HG02943 (cell line): Measurements from ENCODE around the gene CNIH1.
"Not testable (repeated sequence)": the region's sequence is repeated elsewhere in the genome, so short reads cannot be mapped to it uniquely, and the experiment has no call there.

Experiments
- ATAC-seq: cut with Tn5 transposase; IDR thresholded peaks from one replicate; pipeline ENCODE4 v1.9.1; 2021; ENCODE audit warnings: mild to moderate bottlenecking, low read depth, moderate library complexity; ENCODE audit not compliant: unreplicated experiment

Gene CNIH1

GRCh38 chr14:54437954-54438353 lies 3.2 kb downstream of the CNIH1 start:
- not testable (repeated sequence) for ATAC-seq

- no peak for ATAC-seq
Observed at GRCh38 chr14:54435500-54435981, 5.6 kb downstream of the CNIH1 start.

GRCh38 chr14:54428527-54428926 lies 12.6 kb downstream of the CNIH1 start:
- ATAC-seq = no peak

- ATAC-seq = no peak
Observed at GRCh38 chr14:54427871-54428270, 13.3 kb downstream of the CNIH1 start.

GRCh38 chr14:54425537-54426274 lies 15.5 kb downstream of the CNIH1 start:
- ATAC-seq = no peak

- no peak for ATAC-seq
Observed at GRCh38 chr14:54425068-54425467, 16.1 kb downstream of the CNIH1 start.

GRCh38 chr14:54424479-54424901 lies 16.7 kb downstream of the CNIH1 start:
- ATAC-seq = no peak

- no peak for ATAC-seq
Observed at GRCh38 chr14:54423991-54424390, 17.2 kb downstream of the CNIH1 start.

- ATAC-seq = no peak
Observed at GRCh38 chr14:54420478-54421142, 20.6 kb downstream of the CNIH1 start.

- ATAC-seq = no peak
Observed at GRCh38 chr14:54411371-54411770, 29.8 kb downstream of the CNIH1 start.

- no peak for ATAC-seq
Observed at GRCh38 chr14:54410215-54410614, 31.0 kb downstream of the CNIH1 start.

GRCh38 chr14:54403401-54404005 lies 37.7 kb downstream of the CNIH1 start:
- not testable (repeated sequence) for ATAC-seq

- ATAC-seq = no peak
Observed at GRCh38 chr14:54399560-54399959, 41.6 kb downstream of the CNIH1 start.

- peak; percentile 97 for ATAC-seq
Observed at GRCh38 chr14:54396493-54397335, 44.5 kb downstream of the CNIH1 start, which contains the start of gene CDKN3. CDKN3 (plus strand) TSS chr14:54397007; CDS start chr14:54397069, 62 bp downstream.

GRCh38 chr14:54396183-54396492 lies 45.0 kb downstream of the CNIH1 start:
- no peak for ATAC-seq

- ATAC-seq = no peak
Observed at GRCh38 chr14:54395716-54396115, 45.5 kb downstream of the CNIH1 start.

- ATAC-seq = no peak
Observed at GRCh38 chr14:54395284-54395683, 45.9 kb downstream of the CNIH1 start.

GRCh38 chr14:54394596-54394995 lies 46.6 kb downstream of the CNIH1 start:
- no peak for ATAC-seq

- ATAC-seq = not testable (repeated sequence)
Observed at GRCh38 chr14:54392986-54393884, 47.9 kb downstream of the CNIH1 start.
